Measurements from ENCODE around the gene NPB. TPM values are rescaled to one million over a fixed set of nuclear protein-coding genes. Genes with fewer than 3 reads are reported as not detected.

The NPB gene
- total and polyA plus RNA-seq, 12 donors, result 0.07 to 2.5 (median 0.35) TPM; not detected in 4

DNA sequence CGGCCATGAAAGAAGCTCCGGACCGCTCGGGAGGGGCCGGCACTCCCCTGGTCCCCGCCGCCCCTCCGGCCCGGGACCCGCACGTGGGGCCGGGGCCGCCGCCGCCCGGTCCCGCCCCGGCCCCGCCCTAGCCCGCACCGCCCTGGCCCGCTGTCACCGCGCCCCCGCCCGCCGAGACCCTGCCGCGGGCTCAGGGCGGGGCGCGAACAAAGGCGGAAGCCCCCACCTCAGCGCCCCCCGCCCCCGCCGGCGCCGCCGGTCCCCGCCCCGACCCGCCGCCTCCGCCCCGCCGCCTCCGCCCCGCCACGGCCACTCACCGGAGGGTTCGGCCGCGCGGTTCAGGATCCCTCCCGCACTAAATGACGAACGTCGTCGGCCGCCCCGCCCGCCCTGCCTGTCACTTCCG lies 31.1 kb upstream of the NPB start, which contains the start of gene ARHGDIA:
Gene ARHGDIA (minus strand): TSS at position 357 of the 406 bp plus-strand sequence. CDS start 1,407 bp downstream, outside the sequence.
- peak in 3 of 7 donors; percentile 29 to 95 (median 94) for DNase-seq
- Histone ChIP-seq H3K27me3 (no peaks in the 10 kb centered on the region), H3K4me3 (peak within 1 kb of the TSS; percentile 50 to 85 (median 65)), H3K36me3 (replicated peaks in 1 of 2) (peaks cover 0 to 25% of the 10 kb centered on the region in 2 donors), H3K9me3 (replicated peaks in 1 of 3) (no peaks in the 10 kb centered on the region), H3K27ac (peak within 1 kb of the TSS; percentile 92 to 100 (median 99)), H3K4me1 (replicated peaks in 1 of 2) (peaks cover 25 to 46% of the 10 kb centered on the region in 2 donors)
- TF ChIP-seq POLR2A (IDR thresholded peaks at IDR 0.05) (no peak), CTCF (IDR thresholded peaks at IDR 0.05) (no peak)
- intact Hi-C loops (cut with DNase I), result no loop called here
- 0 to 2% methylated on average over 46 to 59 of the region's 64 CpGs; no CpG with 5 or more reads in 2 of the 4 donors for WGBS, 4 donors

DNA sequence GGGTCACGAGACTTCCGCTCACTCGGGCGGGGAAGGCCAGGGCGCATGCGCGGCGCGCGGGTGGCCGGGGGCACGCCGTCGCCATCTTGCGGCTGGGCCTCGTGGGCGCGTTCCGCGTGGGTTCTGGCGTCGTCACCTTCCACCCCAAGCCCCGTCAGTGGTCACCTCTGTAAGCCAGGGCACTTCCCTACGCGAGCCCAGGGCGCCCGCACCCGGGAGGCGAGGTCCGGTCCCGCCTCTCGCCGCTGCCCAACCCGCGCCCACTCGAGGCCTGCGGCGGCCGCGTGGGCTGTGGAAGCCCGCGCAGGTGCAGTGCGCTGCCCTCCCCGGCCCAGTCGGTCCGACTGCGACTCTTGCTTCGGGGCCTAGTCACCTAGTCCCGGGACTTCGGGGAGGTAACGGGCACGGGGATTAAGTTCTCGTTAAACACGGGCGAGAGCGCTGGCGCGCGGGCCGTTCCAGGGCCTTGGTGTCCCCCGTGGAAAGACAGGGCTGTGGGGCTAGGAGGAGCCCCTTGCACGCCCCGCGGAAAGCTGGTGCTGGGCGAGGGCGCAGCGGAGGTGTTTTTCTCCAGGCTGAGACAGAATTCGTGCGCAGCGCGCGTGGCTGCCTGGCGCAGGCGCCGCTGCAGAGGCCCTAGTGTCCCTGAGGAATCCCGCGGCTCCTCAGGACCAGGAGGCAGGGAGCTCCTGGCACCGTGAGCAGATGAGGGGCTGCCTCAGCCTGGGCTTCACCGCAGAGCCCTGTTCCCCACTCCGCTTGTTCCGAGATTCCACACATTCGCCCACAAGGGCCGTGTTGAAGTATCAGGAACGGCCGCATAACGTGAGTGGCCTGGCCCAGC lies 30.4 kb upstream of the NPB start:
- 0 to 1% (median 1%) methylated on average over 13 to 86 of the region's 86 CpGs for WGBS, 4 donors
- peak; percentile 52 to 97 (median 96) for DNase-seq

GRCh38 chr17:81877569-81877968 lies 24.5 kb upstream of the NPB start:
- 88 to 98% (median 95%) methylated on average over 5 of the region's 5 CpGs for WGBS, 4 donors
- H3K9me3 ChIP-seq (replicated peaks in 1 of 3), result no peaks in the 10 kb centered on the region
- intact Hi-C loops (cut with DNase I), result no loop called here

More for the DNA sequence above, 30.4 kb upstream of the NPB start:
- peaks cover 0 to 25% of the 10 kb centered on the region in 2 donors for H3K36me3 ChIP-seq (replicated peaks in 1 of 2)
- intact Hi-C loops (cut with DNase I), result no loop called here
- no peaks in the 10 kb centered on the region for H3K27me3 ChIP-seq
- H3K27ac ChIP-seq, result peak overlapping the region; percentile 92 to 100 (median 99)
- H3K4me1 ChIP-seq (replicated peaks in 1 of 2), result peaks cover 25 to 46% of the 10 kb centered on the region in 2 donors
- no peaks in the 10 kb centered on the region for H3K9me3 ChIP-seq (replicated peaks in 1 of 3)
- peak; percentile 88 to 91 for TF ChIP-seq POLR2A (IDR thresholded peaks at IDR 0.05)
- peak in 2 of 6 experiments; percentile 35 to 46 for TF ChIP-seq CTCF (IDR thresholded peaks at IDR 0.05)
- peak overlapping the region; percentile 41 to 85 (median 65) for H3K4me3 ChIP-seq

More at GRCh38 chr17:81877569-81877968, 24.5 kb upstream of the NPB start:
- no peaks in the 10 kb centered on the region for H3K27me3 ChIP-seq
- H3K36me3 ChIP-seq (replicated peaks in 1 of 2), result peaks cover 0 to 7% of the 10 kb centered on the region in 2 donors
- no peak for DNase-seq
- TF ChIP-seq CTCF (IDR thresholded peaks at IDR 0.05), result no peak
- no peak for TF ChIP-seq POLR2A (IDR thresholded peaks at IDR 0.05)
- no peak overlapping the region for H3K4me3 ChIP-seq
- H3K4me1 ChIP-seq (replicated peaks in 1 of 2), result peaks cover 0 to 4% of the 10 kb centered on the region in 2 donors
- no peak overlapping the region for H3K27ac ChIP-seq

Measured in adrenal gland (tissue), 12 donors.